AG04450 (cell line): Measurements from ENCODE around the gene SECISBP2. TPM values are rescaled to one million over a fixed set of nuclear protein-coding genes. Genes with fewer than 3 reads are reported as not detected.

Source experiments
- CTCF ChIA-PET: fragments of 300-600, 350-600 bp; formaldehyde crosslinking; extraction: SDS; loops from one replicate; lab custom pipeline; 2022; ENCODE audit warnings: antibody characterized with exemption, inconsistent platforms; lab: Charles Lee
- POLR2A ChIA-PET: fragments of 350-600 bp; formaldehyde crosslinking; extraction: SDS; loops from one replicate; lab custom pipeline; 2021; ENCODE audit warnings: antibody characterized with exemption, inconsistent platforms; lab: Yijun Ruan, JAX
- DNase-seq: peaks from one replicate; pipeline ENCODE4 v3.0.0-alpha.2; 2011; ENCODE audit warnings: low read depth, low spot score
- H3K27ac ChIP-seq: one replicate; pipeline ENCODE4 v1.5.1; 2012; ENCODE audit warnings: low read depth, low read length, control low read depth
- H3K27me3 ChIP-seq: one replicate; pipeline ENCODE4 v1.6.0; 2012; ENCODE audit warnings: low read length; ENCODE audit not compliant: control insufficient read depth, insufficient read depth
- H3K4me3 ChIP-seq: 2 replicates; pipeline ENCODE4 v1.5.1; 2011; ENCODE audit warnings: mild to moderate bottlenecking, low read depth, low read length, control low read depth
- H3K9me3 ChIP-seq: 2 replicates; pipeline ENCODE4 v1.5.1; 2012; ENCODE audit warnings: low read length; ENCODE audit not compliant: control insufficient read depth, insufficient read depth
- CTCF ChIP-seq: IDR thresholded peaks from 2 replicates; pipeline ENCODE4 v1.5.1; 2011; ENCODE audit warnings: low read depth, low read length, control low read depth, inconsistent platforms
- polyA plus RNA-seq: library from polyadenylated mRNA; depleted of rRNA; stranded (reverse); fragments of >200 nt; gene quantifications from 2 replicates; pipeline ENCODE4 v1.2.3, GENCODE V29; 2011

The SECISBP2 gene
- polyA plus RNA-seq, 1 experiment: 26.3 TPM

GRCh38 chr9:89372230-89372816 is 54.0 kb downstream of the SECISBP2 start:
- POLR2A ChIA-PET: no interaction called here

GRCh38 chr9:89372979-89373378 is 54.7 kb downstream of the SECISBP2 start:
- Histone ChIP-seq H3K4me3 (no peak overlapping the region), H3K9me3 (no peaks in the 10 kb centered on the region; the same call in 1 of the 2 replicates), H3K27me3 (no peaks in the 10 kb centered on the region), H3K27ac (no peak overlapping the region)
- POLR2A ChIA-PET: no interaction called here
- CTCF ChIA-PET: interaction anchor here (1.0 kb wide), 1 partner anchor 176 kb away, joined by 3 read pairs; no protein-coding TSS in a partner anchor
- no peak for DNase-seq
- no peak for TF ChIP-seq CTCF

More at GRCh38 chr9:89372230-89372816, 54.0 kb downstream of the SECISBP2 start:
- TF ChIP-seq CTCF: no peak
- no peak for DNase-seq
- CTCF ChIA-PET: interaction anchor here (1.0 kb wide), 1 partner anchor 176 kb away, joined by 3 read pairs; no protein-coding TSS in a partner anchor
- no peak overlapping the region for H3K27ac ChIP-seq
- no peaks in the 10 kb centered on the region; the same call in 1 of the 2 replicates for H3K9me3 ChIP-seq
- no peaks in the 10 kb centered on the region for H3K27me3 ChIP-seq
- no peak overlapping the region for H3K4me3 ChIP-seq

DNA sequence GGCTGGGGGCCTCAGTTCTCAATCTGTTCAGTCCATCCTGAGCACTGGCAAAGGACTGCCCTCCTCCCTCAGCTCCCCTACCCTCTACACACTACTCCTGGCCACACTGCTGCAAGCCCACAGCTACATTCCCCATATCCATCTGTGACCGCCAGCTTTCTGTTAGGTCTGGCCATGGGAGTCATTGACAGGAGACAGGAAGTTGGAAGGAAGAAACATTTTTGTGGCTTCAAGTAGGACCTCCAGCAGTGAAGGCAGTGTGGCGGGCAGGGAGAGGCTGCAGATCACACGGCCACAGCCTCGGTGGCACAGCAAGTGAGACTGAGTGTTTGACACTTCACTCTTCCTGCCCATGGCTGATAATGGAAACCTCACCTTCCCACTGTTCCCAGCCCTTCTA is 55.9 kb downstream of the SECISBP2 start:
- no peak for DNase-seq
- Histone ChIP-seq H3K27me3 (no peaks in the 10 kb centered on the region), H3K27ac (no peak overlapping the region), H3K9me3 (no peaks in the 10 kb centered on the region; the same call in 1 of the 2 replicates), H3K4me3 (no peak overlapping the region)
- ChIA-PET POLR2A (no interaction called here), CTCF (interaction anchor here (2.2 kb wide), 1 partner anchor 175 kb away, joined by 12 read pairs; no protein-coding TSS in a partner anchor)
- TF ChIP-seq CTCF: no peak

DNA sequence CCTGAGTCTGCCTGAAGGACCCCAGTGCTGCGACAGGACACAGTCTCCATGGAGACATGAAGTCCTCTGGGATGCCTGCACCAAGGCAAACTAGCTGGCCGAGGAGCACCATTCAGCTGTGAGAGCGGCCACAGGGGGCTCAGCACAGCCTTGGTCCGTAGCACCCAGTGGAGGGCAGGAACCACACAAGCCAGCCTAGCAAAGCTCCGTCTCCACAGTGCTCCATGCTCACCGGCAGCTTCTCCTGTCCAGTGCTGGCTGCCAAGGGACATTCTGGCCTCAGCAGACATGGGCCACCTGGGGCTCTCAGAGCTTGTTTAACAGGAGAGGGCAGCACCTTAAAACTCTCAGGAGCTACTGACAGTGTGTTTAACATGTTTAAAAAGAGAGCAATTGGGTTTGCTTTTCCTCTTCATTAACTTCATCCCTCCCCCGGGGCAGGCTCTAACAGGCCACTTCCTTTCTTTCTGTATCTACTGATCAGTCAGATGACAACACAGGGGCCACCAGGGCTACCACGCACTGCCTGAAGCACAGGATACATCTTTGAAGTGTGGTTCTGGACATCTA is 57.0 kb downstream of the SECISBP2 start:
- ChIA-PET POLR2A (no interaction called here), CTCF (interaction anchor here (2.2 kb wide), 1 partner anchor 174 kb away, joined by 12 read pairs; no protein-coding TSS in a partner anchor)
- Histone ChIP-seq H3K27ac (no peak overlapping the region), H3K9me3 (no peaks in the 10 kb centered on the region; the same call in 1 of the 2 replicates), H3K4me3 (no peak overlapping the region), H3K27me3 (no peaks in the 10 kb centered on the region)
- DNase-seq: no peak
- TF ChIP-seq CTCF: no peak

GRCh38 chr9:89376286-89376685 is 58.0 kb downstream of the SECISBP2 start:
- no peaks in the 10 kb centered on the region for H3K27me3 ChIP-seq
- no peak for TF ChIP-seq CTCF
- no peak overlapping the region for H3K4me3 ChIP-seq
- POLR2A ChIA-PET: interaction anchor here (0.7 kb wide), 1 partner anchor 57 kb away, joined by 3 read pairs; no protein-coding TSS in a partner anchor
- no peaks in the 10 kb centered on the region; the same call in 1 of the 2 replicates for H3K9me3 ChIP-seq
- CTCF ChIA-PET: interaction anchor here (1.8 kb wide), 1 partner anchor 173 kb away, joined by 8 read pairs; no protein-coding TSS in a partner anchor
- H3K27ac ChIP-seq: no peak overlapping the region
- no peak for DNase-seq
